ENCODE results near the gene FOXR1.

FOXR1 gene

GRCh38 chr11:119026970-119027369, 55.4 kb downstream of the FOXR1 start:
- DNase-seq (ENCODE audit: low read depth in 2 of 2) = no peak

GRCh38 chr11:119027561-119028345, 56.2 kb downstream of the FOXR1 start:
- DNase-seq (ENCODE audit: low read depth in 2 of 2) = no peak

GRCh38 chr11:119028346-119029068, 56.9 kb downstream of the FOXR1 start:
- no peak for DNase-seq (ENCODE audit: low read depth in 2 of 2)

- DNase-seq (ENCODE audit: low read depth in 2 of 2) = no peak
Observed at GRCh38 chr11:119029069-119029339, 57.4 kb downstream of the FOXR1 start.

- DNase-seq (ENCODE audit: low read depth in 2 of 2) = peak in 1 of 2 donors; percentile 33
Observed at GRCh38 chr11:119029340-119030028, 57.9 kb downstream of the FOXR1 start.

- DNase-seq (ENCODE audit: low read depth in 2 of 2) = no peak
Observed at GRCh38 chr11:119030029-119030328, 58.4 kb downstream of the FOXR1 start.

GRCh38 chr11:119030329-119031047, 58.9 kb downstream of the FOXR1 start, which contains the start of gene SLC37A4:
SLC37A4 (minus strand) TSS chr11:119030877.
- DNase-seq (ENCODE audit: low read depth in 2 of 2) = peak; percentile 98 to 99
